ENCODE measurements around the gene CTSH.
"Not testable (repeated sequence)": the region's sequence is repeated elsewhere in the genome, so short reads cannot be mapped to it uniquely, and the experiment has no call there.

DNA sequence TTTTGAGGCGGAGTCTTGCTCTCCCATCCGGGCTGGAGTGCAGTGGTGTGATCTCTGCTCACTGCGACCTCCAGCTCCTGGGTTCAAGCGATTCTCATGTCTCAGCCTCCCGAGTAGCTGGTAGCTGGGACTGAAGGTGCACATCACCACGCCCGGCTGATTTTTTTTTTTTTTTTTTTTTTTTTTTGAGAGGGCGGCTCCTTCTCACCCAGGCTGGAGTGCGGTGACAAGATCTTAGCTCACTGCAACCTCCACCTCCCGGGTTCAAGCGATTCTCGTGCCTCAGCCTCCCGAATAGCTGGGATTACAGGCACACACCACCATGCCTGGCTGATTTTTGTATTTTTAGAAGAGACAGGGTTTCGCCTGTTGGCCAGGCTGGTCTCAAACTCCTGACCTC is 67.9 kb downstream of the CTSH start:
- TF ChIP-seq, protein P1, sequence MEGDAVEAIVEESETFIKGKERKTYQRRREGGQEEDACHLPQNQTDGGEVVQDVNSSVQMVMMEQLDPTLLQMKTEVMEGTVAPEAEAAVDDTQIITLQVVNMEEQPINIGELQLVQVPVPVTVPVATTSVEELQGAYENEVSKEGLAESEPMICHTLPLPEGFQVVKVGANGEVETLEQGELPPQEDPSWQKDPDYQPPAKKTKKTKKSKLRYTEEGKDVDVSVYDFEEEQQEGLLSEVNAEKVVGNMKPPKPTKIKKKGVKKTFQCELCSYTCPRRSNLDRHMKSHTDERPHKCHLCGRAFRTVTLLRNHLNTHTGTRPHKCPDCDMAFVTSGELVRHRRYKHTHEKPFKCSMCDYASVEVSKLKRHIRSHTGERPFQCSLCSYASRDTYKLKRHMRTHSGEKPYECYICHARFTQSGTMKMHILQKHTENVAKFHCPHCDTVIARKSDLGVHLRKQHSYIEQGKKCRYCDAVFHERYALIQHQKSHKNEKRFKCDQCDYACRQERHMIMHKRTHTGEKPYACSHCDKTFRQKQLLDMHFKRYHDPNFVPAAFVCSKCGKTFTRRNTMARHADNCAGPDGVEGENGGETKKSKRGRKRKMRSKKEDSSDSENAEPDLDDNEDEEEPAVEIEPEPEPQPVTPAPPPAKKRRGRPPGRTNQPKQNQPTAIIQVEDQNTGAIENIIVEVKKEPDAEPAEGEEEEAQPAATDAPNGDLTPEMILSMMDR (conservative IDR thresholded peaks at IDR 0.05 in 1 of 2, IDR thresholded peaks at IDR 0.05 in 1 of 2; ENCODE audit: low read depth in 1 of 2, low read length in 2 of 2): not testable (repeated sequence)
- TF ChIP-seq EZH2 (IDR thresholded peaks at IDR 0.05; ENCODE audit: low read length, missing control alignments): not testable (repeated sequence)
